Immature natural killer cell (primary cell): Measurements from ENCODE around the gene LCE3E. TPM values are rescaled to one million over a fixed set of nuclear protein-coding genes. Genes with fewer than 3 reads are reported as not detected.
"Not testable (repeated sequence)": the region's sequence is repeated elsewhere in the genome, so short reads cannot be mapped to it uniquely, and the experiment has no call there.

Experiments used
- DNase-seq, 3 donors: peaks; one replicate each; pipeline ENCODE4 v3.0.0; 2022; ENCODE audit warnings: mixed read lengths in 1 of 3
- H3K27ac Mint-ChIP-seq, 6 donors: one replicate each; pipeline ENCODE4 v1.8.0; 2020; ENCODE audit warnings: mixed read lengths in 6 of 6, mild to moderate bottlenecking in 5 of 6, inconsistent platforms in 4 of 6, moderate library complexity in 3 of 6
- H3K27me3 Mint-ChIP-seq, 3 donors: one replicate each; pipeline ENCODE4 v1.8.0; 2020 to 2021; ENCODE audit warnings: low read depth in 3 of 3, mild to moderate bottlenecking in 3 of 3, mixed read lengths in 3 of 3, moderate library complexity in 3 of 3, inconsistent platforms in 1 of 3
- H3K36me3 Mint-ChIP-seq, 3 donors: one replicate each; pipeline ENCODE4 v1.8.0; 2020; ENCODE audit warnings: mixed read lengths in 3 of 3, inconsistent platforms in 2 of 3, mild to moderate bottlenecking in 2 of 3
- H3K4me1 Mint-ChIP-seq, 2 donors: one replicate each; pipeline ENCODE4 v1.8.0; 2020; ENCODE audit warnings: inconsistent platforms in 2 of 2, mild to moderate bottlenecking in 2 of 2, mixed read lengths in 2 of 2, moderate library complexity in 1 of 2
- H3K4me3 Mint-ChIP-seq, 5 donors: one replicate each; pipeline ENCODE4 v1.8.0; 2020; ENCODE audit warnings: mild to moderate bottlenecking in 5 of 5, mixed read lengths in 5 of 5, inconsistent platforms in 3 of 5, moderate library complexity in 3 of 5
- H3K9me3 Mint-ChIP-seq, 6 donors: one replicate each; pipeline ENCODE4 v1.8.0; 2020; ENCODE audit warnings: mild to moderate bottlenecking in 6 of 6, mixed read lengths in 6 of 6, inconsistent platforms in 4 of 6, moderate library complexity in 3 of 6
- polyA plus RNA-seq, 3 donors: library from polyadenylated mRNA; unstranded; fragments of 300-500 nt; fragmentation: Illumina TruSeq; gene quantifications; one replicate each; pipeline ENCODE4 v1.2.3, GENCODE V29; 2021

LCE3E gene, protein sequence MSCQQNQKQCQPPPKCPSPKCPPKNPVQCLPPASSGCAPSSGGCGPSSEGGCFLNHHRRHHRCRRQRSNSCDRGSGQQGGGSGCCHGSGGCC
- polyA plus RNA-seq = not detected

DNA sequence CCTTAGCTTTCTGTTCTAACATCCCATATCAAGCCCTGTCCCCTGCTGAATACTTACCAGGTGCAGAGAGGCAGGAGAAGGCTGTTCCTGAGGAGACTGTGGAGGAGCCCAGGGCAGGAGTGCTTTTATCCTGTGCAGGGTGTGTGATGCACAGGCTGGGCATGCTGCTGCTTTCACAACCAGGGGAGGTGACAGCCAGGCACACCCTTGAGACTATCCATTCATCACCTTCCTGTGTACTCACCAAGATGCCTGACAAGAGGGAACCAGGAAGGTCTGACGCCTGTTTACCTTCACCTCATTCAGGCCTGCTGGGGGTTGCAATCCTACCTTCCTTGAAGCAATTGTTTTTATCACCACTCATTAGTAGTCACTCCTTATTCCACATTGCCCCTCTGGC is at the start of gene LCE3E:
TSS of gene LCE3E (minus strand) at position 100 of the 400 bp plus-strand sequence. CDS start 572 bp downstream, outside the sequence.
- Mint-ChIP-seq H3K9me3 (peaks cover 0 to 5% (median 1%) of the 10 kb centered on the region in 6 donors), H3K27me3 (peaks cover 3 to 11% (median 9%) of the 10 kb centered on the region in 3 donors)

DNA sequence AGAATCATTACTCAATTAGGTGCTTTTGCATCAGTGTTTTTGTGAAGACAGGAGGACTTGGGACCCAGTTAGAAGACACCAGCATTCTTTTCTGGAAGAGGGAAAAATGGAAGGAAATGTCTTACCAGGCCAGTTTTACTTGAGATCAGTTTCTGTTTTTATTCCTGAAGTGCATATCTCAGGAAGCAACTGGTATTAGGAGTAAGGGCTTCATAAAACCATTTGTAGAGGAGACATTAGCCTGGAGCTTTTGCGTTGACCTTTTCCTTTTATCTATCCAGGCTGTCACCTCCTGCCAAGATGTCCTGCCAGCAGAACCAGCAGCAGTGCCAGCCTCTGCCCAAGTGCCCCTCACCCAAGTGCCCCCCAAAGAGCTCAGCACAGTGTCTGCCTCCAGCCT is 46.9 kb upstream of the LCE3E start, which contains the start of gene LCE3B:
TSS of gene LCE3B (plus strand) at position 301 of the 400 bp plus-strand sequence. CDS start at position 301, 0 bp downstream.
- H3K9me3 Mint-ChIP-seq = peaks cover 2 to 9% (median 4%) of the 10 kb centered on the region in 6 donors
- no peak for DNase-seq
- H3K27me3 Mint-ChIP-seq = peaks cover 0 to 5% (median 4%) of the 10 kb centered on the region in 3 donors
- H3K4me3 Mint-ChIP-seq = no peak within 1 kb of the TSS
- no peaks in the 10 kb centered on the region for H3K4me1 Mint-ChIP-seq
- no peak within 1 kb of the TSS for H3K27ac Mint-ChIP-seq
- peaks cover under 1 to 2% (median under 1%) of the 10 kb centered on the region in 3 donors for H3K36me3 Mint-ChIP-seq

More for the DNA sequence above, at the start of gene LCE3E:
- H3K4me3 Mint-ChIP-seq = no peak within 1 kb of the TSS
- H3K4me1 Mint-ChIP-seq = no peaks in the 10 kb centered on the region
- H3K27ac Mint-ChIP-seq = no peak within 1 kb of the TSS
- no peak for DNase-seq
- no peaks in the 10 kb centered on the region for H3K36me3 Mint-ChIP-seq

DNA sequence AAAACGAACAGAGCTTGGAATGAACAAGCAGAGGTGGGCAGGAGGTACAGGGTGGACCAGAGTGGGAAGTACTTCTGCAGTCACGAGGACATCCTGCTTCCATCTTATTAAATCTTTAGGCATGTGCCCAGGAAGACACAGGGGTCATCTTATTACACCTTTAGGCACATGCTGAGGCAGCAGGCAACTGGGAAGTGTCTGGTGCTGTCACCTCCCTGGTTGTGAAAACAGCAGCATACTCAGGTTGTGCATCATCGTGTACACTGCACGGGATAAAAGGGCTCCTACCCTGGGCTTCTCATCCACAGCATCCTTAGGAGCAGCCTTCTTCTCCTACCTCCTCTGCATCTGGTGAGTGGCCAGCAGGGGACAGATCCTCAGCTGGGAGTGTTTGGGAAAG is 33.4 kb upstream of the LCE3E start, which contains the start of gene LCE3C:
TSS of gene LCE3C (plus strand) at position 301 of the 400 bp plus-strand sequence. CDS start 498 bp downstream, outside the sequence.
- Mint-ChIP-seq H3K4me3 (no peak within 1 kb of the TSS), H3K36me3 (peaks cover 0 to 3% (median 0%) of the 10 kb centered on the region in 3 donors), H3K27me3 (peaks cover 0 to 7% (median 4%) of the 10 kb centered on the region in 3 donors), H3K27ac (no peak within 1 kb of the TSS), H3K4me1 (no peaks in the 10 kb centered on the region), H3K9me3 (peaks cover 0 to 11% (median 3%) of the 10 kb centered on the region in 6 donors)
- DNase-seq = no peak

DNA sequence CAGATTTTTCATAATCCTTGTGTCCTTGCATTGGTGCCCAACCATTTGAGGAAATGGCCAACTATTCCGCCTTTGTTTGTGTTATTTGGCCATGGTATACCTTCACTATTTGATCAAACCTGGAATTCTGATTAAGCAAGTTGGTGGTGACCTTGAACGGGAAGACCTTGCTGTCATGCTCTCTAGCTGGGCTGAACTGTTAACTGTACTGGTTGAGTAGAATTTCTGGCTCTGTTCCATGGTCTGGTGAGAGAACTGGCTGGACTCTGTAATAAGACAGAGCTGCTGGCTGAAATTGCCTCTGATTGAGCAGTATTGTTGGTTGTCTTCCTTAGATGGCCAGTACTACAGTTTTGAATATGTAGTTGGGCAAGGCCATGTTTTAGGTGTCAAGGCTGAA is 30.4 kb upstream of the LCE3E start:
- DNase-seq = no peak
- H3K36me3 Mint-ChIP-seq = peaks cover 0 to 3% (median 0%) of the 10 kb centered on the region in 3 donors
- peaks cover 0 to 11% (median 3%) of the 10 kb centered on the region in 6 donors for H3K9me3 Mint-ChIP-seq
- peaks cover 0 to 7% (median 4%) of the 10 kb centered on the region in 3 donors for H3K27me3 Mint-ChIP-seq
- no peaks in the 10 kb centered on the region for H3K4me1 Mint-ChIP-seq
- no peak overlapping the region for H3K4me3 Mint-ChIP-seq
- no peak overlapping the region for H3K27ac Mint-ChIP-seq

DNA sequence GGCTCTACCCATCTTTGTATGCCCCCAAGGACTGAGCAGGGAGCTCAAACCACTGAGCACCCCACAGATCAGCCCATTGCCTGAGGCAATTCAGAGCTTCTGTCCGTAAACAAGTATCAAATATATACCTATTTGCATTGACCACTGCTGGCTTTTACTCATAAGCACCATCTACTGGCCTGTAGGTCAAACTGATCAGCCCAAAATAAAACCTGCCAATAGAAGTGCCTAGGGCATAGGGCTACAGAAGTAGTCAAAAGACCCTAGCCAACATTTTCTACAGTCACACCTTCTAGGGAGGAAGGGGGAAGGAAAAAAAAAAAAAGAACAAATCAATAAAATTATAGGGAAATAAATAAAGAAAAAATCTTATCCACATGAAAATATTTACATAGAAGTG is 19.0 kb upstream of the LCE3E start:
- no peaks in the 10 kb centered on the region for H3K4me1 Mint-ChIP-seq
- no peak overlapping the region for H3K4me3 Mint-ChIP-seq
- H3K36me3 Mint-ChIP-seq = no peaks in the 10 kb centered on the region
- H3K27ac Mint-ChIP-seq = no peak overlapping the region
- H3K27me3 Mint-ChIP-seq = no peaks in the 10 kb centered on the region
- no peak for DNase-seq
- no peaks in the 10 kb centered on the region for H3K9me3 Mint-ChIP-seq

DNA sequence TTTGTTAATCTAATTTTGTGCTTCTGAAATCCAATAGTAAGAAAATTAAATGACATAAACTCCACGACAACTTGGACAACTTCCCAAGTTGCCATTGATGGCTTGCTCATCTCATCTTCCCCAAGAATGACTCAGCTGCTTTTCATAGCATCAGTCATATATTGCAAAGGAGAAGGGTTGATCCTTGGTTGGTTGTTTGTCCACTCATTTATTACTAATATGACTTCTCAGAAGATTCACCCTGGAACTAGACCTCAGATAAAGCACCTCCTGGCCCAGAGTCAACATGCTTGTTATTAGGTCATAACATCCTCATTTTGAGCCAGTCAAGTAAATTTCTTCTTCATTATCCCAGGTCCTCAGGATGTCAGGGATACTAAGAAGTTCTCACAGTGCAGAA is 16.1 kb upstream of the LCE3E start:
- H3K27me3 Mint-ChIP-seq = peaks cover 0 to 2% (median 0%) of the 10 kb centered on the region in 3 donors
- H3K36me3 Mint-ChIP-seq = no peaks in the 10 kb centered on the region
- H3K27ac Mint-ChIP-seq = no peak overlapping the region
- H3K4me3 Mint-ChIP-seq = no peak overlapping the region
- no peaks in the 10 kb centered on the region for H3K4me1 Mint-ChIP-seq
- H3K9me3 Mint-ChIP-seq = no peaks in the 10 kb centered on the region
- DNase-seq = no peak

DNA sequence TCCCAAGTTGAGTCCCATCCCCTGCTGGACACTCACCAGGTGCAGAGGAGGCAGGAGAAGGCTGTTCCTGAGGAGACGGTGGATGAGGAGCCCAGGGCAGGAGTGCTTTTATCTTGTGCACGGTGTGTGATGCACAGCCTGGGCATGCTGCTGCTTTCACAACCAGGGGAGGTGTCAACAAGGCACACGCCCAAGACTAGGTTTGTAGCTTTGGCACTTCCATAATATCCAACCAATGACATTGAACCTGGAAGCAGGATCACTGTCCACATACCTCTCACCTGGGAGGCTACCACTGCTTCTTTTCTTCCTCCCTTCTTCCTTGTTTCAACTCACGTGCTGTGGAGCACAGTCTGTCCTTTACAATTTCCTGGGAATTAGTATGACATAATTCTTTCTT is 13.9 kb upstream of the LCE3E start, which contains the start of gene LCE3D:
TSS of gene LCE3D (minus strand) at position 84 of the 400 bp plus-strand sequence. CDS start 580 bp downstream, outside the sequence.
- Mint-ChIP-seq H3K4me1 (no peaks in the 10 kb centered on the region), H3K4me3 (no peak within 1 kb of the TSS), H3K27me3 (peaks cover 2 to 4% (median 2%) of the 10 kb centered on the region in 3 donors), H3K9me3 (no peaks in the 10 kb centered on the region), H3K27ac (no peak within 1 kb of the TSS), H3K36me3 (no peaks in the 10 kb centered on the region)
- DNase-seq = no peak

DNA sequence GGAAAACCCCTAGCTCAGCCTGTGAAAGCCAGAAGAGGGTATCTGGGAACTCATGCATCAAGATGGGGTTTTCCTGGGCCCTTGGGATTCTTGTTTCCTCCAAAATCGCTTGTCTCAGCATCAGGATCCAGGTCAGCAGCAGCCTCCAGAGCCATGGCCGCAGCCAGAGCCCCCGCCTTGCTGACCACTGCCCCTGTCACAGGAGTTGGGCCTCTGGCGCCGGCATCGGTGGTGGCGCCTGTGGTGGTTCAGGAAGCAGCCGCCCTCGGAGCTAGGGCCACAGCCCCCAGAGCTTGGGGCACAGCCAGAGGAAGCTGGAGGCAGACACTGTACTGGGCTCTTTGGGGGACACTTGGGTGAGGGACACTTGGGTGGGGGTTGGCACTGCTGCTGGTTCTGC is 12.9 kb upstream of the LCE3E start:
- DNase-seq, H3K9me3 Mint-ChIP-seq, H3K27me3 Mint-ChIP-seq, H3K27ac Mint-ChIP-seq, H3K4me3 Mint-ChIP-seq, H3K36me3 Mint-ChIP-seq, H3K4me1 Mint-ChIP-seq: not testable (repeated sequence)

DNA sequence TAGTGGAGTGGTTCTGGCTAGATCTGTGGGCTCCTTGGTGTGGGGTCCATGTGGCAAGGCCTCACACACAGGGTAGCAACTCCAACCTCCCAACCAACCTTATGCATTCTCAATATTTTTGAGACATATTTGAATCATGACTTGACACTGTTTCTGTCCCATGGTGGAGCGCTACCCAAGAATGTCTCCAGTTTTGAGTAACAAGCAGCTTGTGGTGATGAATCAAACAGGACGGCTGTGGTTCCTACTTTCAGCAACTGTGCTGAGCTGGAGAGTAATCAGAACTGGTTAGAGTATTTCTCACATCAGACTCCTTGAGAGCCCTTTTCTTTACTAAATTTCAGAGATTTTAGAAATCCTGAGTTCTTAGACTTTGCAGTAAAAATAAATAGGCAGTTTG is 10.6 kb upstream of the LCE3E start:
- H3K9me3 Mint-ChIP-seq = peaks cover 0 to 2% (median 0%) of the 10 kb centered on the region in 6 donors
- no peak overlapping the region for H3K4me3 Mint-ChIP-seq
- no peaks in the 10 kb centered on the region for H3K4me1 Mint-ChIP-seq
- DNase-seq = no peak
- H3K36me3 Mint-ChIP-seq = no peaks in the 10 kb centered on the region
- peaks cover 2 to 8% (median 7%) of the 10 kb centered on the region in 3 donors for H3K27me3 Mint-ChIP-seq
- no peak overlapping the region for H3K27ac Mint-ChIP-seq

DNA sequence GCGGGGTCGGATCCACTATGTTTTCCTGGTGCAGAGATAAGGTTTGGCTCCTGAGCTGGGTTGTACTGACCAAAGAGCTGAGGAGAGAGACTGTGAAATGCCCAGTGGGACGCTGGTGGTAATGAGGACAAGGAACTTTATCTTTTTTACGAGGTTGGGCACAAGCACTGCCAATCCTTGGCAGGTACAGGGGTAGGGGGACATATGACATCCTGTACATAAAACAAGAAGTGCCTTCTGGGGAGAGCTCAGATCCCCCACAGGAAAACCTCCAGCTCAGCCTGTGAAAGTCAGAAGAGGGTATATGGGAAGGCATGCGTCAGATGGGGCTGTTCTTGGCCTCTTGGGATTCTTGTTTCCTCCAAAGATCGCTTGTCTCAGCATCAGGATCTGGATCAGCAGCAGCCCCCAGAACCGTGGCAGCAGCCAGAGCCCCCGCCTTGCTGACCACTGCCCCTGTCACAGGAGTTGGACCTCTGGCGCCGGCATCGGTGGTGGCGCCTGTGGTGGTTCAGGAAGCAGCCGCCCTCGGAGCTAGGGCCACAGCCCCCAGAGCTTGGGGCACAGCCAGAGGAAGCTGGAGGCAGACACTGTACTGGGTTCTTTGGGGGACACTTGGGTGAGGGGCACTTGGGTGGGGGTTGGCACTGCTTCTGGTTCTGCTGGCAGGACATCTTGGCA is 905 bp downstream of the LCE3E start:
- Mint-ChIP-seq H3K27ac (no peak overlapping the region), H3K36me3 (no peaks in the 10 kb centered on the region), H3K4me3 (no peak overlapping the region), H3K4me1 (no peaks in the 10 kb centered on the region), H3K27me3 (peaks cover 3 to 7% (median 4%) of the 10 kb centered on the region in 3 donors), H3K9me3 (peaks cover 0 to 5% (median under 1%) of the 10 kb centered on the region in 6 donors)
- no peak for DNase-seq

DNA sequence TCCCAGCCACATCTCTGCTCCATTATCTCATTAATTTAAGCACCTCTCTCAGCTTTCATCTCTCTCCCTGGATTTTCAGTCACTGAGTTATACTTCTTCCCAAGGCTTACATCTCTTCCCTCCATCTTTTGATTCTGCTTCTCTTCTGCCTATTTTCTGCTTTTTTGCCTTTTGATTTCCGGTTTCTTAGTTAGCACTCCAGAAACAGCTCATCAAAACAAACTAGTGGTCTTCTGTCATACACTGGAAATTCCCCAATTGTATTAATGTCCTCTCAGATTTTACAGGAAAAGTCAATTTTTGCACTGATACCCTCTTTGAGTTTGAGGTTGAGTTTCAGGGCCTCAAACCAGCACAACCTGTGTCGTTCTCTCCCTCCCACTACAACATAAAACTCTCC is 1.5 kb downstream of the LCE3E start:
- H3K4me1 Mint-ChIP-seq = no peaks in the 10 kb centered on the region
- H3K27me3 Mint-ChIP-seq = peaks cover 3 to 7% (median 4%) of the 10 kb centered on the region in 3 donors
- H3K9me3 Mint-ChIP-seq = peaks cover 0 to 5% (median 0%) of the 10 kb centered on the region in 6 donors
- H3K27ac Mint-ChIP-seq = no peak overlapping the region
- H3K36me3 Mint-ChIP-seq = no peaks in the 10 kb centered on the region
- H3K4me3 Mint-ChIP-seq = no peak overlapping the region
- DNase-seq = no peak

DNA sequence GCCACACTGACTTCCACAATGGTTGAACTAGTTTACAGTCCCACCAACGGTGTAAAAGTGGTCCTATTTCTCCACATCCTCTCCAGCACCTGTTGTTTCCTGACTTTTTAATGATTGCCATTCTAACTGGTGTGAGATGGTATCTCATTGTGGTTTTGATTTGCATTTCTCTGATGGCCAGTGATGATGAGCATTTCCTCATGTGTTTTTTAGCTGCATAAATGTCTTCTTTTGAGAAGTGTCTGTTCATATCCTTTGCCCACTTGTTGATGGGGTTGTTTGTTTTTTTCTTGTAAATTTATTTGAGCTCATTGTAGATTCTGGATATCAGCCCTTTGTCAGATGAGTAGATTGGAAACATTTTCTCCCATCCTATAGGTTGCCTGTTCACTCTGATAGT is 18.2 kb downstream of the LCE3E start:
- H3K27ac Mint-ChIP-seq, H3K4me1 Mint-ChIP-seq, H3K27me3 Mint-ChIP-seq, H3K36me3 Mint-ChIP-seq, DNase-seq, H3K9me3 Mint-ChIP-seq, H3K4me3 Mint-ChIP-seq: not testable (repeated sequence)

DNA sequence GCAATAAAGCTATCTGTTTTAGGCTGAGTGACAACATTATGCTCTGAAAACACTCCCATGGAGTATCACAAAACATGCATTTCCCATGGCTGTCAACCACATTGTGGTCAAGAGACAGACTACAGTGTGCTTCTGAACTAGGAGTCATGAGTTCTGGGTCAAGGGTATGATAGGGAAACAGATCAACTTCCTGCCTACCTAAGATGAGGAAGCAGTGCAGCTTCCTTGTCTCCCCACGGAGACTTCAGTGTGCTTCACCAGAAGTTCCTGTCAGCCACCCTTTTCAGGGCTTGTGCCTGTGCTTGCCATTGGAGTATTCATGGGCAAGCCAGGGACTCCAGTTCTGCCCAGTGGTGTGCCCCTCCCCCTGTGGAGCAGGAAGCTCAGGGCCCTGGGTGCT is 19.9 kb downstream of the LCE3E start:
- DNase-seq = no peak
- no peak overlapping the region for H3K27ac Mint-ChIP-seq
- peaks cover 0 to 7% (median 4%) of the 10 kb centered on the region in 3 donors for H3K27me3 Mint-ChIP-seq
- no peaks in the 10 kb centered on the region for H3K4me1 Mint-ChIP-seq
- H3K9me3 Mint-ChIP-seq = peaks cover 0 to 4% (median 0%) of the 10 kb centered on the region in 6 donors
- no peaks in the 10 kb centered on the region for H3K36me3 Mint-ChIP-seq
- H3K4me3 Mint-ChIP-seq = no peak overlapping the region

DNA sequence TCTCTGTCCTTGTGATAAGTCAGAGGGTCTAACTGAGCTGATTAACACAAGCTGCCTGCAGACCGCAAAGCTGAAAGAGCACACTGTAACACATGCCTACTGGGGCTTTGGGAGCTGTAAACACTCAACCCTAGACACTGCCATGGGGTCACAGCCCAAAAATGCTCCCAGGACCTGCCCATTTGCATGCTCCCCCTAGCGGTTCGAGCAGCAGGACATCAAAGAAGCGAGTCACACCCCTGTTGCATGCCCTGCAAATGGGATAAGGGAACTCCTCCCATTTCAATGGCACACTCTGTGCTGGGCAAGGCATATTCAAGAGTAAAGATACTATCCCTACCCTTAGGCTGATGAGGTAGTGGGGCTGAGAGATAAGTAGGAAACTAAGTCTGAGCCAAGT is 22.8 kb downstream of the LCE3E start:
- Mint-ChIP-seq H3K9me3 (peaks cover 0 to 4% (median 0%) of the 10 kb centered on the region in 6 donors), H3K4me3 (no peak overlapping the region), H3K27me3 (peaks cover 4 to 12% (median 4%) of the 10 kb centered on the region in 3 donors), H3K36me3 (no peaks in the 10 kb centered on the region), H3K27ac (no peak overlapping the region), H3K4me1 (no peaks in the 10 kb centered on the region)
- DNase-seq = no peak
